GM18951 (cell line): Measurements from ENCODE around the gene TULP4.

ENCODE experiments used
- POLR2A ChIP-seq: IDR thresholded peaks from 4 replicates; pipeline ENCODE4 v1.6.1; 2011; ENCODE audit warnings: mild to moderate bottlenecking; ENCODE audit not compliant: insufficient read length, insufficient read depth; ENCODE audit errors: extremely low read depth
- in situ Hi-C: fragments of 300-500 bp; cut with MboI; formaldehyde crosslinking; loops from one replicate; pipeline ENCODE4 v1.12.0; 2022; ENCODE audit warnings: low sequenced_read_pairs, mixed read lengths, inconsistent platforms; ENCODE audit not compliant: unreplicated experiment

Gene TULP4, protein sequence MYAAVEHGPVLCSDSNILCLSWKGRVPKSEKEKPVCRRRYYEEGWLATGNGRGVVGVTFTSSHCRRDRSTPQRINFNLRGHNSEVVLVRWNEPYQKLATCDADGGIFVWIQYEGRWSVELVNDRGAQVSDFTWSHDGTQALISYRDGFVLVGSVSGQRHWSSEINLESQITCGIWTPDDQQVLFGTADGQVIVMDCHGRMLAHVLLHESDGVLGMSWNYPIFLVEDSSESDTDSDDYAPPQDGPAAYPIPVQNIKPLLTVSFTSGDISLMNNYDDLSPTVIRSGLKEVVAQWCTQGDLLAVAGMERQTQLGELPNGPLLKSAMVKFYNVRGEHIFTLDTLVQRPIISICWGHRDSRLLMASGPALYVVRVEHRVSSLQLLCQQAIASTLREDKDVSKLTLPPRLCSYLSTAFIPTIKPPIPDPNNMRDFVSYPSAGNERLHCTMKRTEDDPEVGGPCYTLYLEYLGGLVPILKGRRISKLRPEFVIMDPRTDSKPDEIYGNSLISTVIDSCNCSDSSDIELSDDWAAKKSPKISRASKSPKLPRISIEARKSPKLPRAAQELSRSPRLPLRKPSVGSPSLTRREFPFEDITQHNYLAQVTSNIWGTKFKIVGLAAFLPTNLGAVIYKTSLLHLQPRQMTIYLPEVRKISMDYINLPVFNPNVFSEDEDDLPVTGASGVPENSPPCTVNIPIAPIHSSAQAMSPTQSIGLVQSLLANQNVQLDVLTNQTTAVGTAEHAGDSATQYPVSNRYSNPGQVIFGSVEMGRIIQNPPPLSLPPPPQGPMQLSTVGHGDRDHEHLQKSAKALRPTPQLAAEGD (N-terminal part only)

DNA sequence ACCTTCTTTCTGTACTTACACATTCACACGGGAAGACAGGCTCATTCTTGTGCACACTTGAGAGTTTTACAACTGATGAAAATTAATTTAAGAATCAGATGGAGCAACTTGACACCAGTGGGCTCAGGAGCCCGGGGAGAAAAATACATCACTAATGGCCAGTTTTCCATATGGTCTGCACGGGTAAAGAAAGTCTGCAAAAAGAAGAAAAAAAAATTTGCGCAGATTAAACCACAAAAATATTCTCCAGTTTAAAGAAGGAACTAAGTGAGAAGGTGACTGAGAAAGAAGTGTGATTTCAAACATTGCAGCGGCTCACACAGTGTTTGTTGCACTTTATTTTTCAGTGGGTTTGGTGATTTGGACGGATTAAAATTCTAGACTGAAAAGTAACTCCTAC, at the start of gene TULP4:
TSS of gene TULP4 (plus strand) at position 301 of the 400 bp plus-strand sequence. CDS start 1,552 bp downstream, outside the sequence.
- in situ Hi-C loops: no loop called here
- TF ChIP-seq POLR2A: no peak

DNA sequence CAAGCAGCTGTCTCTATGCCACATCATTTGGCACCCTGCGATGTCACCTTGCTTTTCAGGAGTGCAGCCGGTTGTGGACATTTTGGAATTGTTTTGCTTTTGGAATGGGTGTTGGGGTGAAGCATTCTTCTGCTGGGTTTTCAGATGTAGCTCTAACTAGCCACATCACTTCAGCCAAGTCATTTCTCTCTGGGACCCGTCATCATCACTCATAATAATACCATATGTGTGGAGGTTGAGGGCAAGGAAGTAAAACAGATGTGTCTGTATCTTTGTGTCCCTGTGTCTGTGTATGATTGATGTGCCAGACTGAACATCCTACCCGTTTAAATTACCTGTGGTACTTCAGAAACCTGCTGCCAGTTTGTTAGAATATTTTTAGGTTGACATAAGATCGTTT, 49.5 kb upstream of the TULP4 start:
- in situ Hi-C loops: no loop called here

DNA sequence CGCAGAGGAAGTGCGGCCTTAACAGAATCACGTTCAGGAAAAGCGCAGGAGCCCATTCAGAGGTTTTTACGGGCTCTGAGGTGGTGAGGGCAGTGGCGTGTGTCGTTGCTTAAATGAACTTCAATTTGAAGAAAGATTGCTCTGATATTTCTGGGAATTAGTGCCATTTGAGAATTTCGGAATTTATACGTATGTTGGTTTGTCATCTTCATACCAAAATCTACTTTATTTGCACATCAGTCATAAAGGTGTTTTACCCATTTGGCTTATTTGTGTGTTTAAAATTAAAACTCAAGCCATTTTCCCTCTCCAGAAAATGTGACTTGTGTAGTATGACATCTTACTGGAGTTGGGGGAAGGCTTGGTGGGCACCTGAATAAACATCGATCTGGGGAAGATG, 48.1 kb upstream of the TULP4 start:
- in situ Hi-C loops: no loop called here
- TF ChIP-seq POLR2A: no peak

More for the DNA sequence above, 49.5 kb upstream of the TULP4 start:
- TF ChIP-seq POLR2A: no peak

DNA sequence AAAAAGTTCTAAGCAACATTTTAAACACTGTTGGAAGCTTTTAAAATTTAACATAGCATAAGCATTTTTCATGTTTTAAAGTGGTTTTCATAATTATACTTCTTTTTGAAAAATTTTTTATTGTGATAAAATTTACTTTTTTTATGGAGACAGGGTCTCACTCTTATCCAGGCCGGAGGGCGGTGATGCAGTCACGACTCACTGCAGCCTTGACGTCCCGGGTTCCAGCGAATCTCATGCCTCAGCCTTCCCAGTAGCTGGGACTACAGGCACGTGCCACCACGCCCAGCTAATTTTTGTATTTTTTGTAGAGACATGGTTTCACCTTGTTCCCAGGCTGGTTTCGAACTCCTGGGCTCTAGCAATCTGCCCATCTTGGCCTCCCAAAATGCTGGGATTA, 46.1 kb upstream of the TULP4 start:
- in situ Hi-C loops: no loop called here
- TF ChIP-seq POLR2A: no peak

DNA sequence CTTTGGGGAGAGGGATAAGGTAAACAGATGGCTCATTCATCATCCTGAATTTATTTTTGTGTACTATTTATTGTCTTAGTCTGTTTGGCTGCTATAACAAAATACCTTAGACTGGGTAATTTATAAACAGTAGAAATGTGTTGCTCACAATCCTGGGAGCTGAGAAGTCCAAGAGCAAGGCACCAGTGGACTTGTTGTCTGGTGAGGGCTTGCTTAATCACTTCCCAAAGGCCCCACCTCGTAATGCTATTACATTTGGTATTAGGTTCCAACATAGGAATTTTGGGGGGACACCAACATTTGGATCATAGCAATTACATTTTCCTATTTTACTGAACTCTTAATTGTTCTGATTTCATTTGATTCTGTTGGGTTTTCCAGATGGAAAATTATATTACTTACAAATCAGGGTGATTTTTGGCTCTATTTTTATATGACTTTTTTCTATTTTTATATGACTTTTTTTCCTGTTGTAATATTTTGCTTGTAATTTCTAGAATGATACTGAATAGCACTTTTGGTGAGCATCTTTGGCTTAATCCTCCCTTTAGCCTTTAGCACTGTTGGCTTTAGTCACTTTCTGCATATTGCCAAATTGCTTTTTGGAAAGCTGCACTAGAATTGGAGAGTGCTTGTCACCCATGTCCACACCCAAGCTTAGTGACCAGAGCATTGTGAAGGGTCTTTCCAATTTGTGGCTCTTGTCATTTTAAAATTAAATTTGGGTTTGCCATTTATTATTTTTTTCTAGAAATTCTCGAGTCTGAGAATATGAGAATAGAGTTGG, 43.7 kb upstream of the TULP4 start:
- TF ChIP-seq POLR2A: no peak
- in situ Hi-C loops: no loop called here

DNA sequence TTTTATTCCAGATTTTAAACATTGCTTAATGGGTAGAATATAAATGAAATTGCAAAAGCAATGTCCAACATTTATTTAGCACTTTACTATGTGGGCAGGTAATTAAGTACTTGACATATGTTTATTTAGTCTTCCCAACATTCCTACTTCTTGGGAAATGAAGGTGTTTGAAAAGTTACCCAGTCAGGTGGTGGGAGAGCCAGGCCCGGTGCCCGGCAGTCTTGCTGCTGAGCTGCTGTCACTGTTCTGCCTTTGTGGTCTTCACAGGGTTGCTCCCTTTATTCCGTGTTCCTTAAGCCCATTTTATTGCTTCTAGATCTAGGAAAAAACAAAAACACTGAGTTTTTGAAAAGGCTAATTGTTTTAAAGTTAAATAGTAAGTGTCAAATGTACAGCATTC, 42.6 kb upstream of the TULP4 start:
- no peak for TF ChIP-seq POLR2A
- in situ Hi-C loops: no loop called here

DNA sequence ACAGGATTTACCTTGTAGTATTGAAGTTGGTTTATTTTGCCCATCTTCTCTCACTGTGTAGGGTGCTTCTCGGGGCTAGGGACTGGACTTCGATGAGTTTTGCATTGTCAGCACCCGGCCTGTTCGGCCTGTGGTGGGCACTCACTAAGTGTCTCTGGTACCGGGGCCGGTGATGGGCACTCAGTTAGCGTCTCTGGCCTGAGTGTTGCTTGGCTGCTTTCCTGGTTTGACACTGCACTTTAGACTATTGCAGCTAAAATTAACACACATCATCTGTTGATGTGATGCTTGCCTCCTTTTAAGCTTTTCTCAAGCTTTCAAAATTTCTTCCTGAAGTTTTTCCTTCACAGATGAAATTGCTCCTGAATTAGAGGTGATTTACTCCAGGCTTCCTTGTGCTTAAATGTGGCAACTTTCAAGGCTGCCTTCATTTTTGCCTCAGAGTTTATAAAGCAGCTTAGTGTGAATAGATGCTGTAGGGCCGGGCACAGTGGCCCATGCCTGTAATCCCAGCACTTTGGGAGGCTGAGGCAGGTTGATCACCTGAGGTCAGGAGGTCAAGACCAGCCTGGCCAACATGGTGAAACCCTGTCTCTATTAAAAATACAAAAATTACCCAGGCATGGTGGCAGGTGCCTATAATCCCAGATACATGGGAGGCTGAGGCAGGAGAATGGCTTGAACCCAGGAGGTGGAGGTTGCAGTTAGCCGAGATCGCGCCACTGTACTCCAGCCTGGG, 41.7 kb upstream of the TULP4 start:
- in situ Hi-C loops: no loop called here
- TF ChIP-seq POLR2A: no peak

DNA sequence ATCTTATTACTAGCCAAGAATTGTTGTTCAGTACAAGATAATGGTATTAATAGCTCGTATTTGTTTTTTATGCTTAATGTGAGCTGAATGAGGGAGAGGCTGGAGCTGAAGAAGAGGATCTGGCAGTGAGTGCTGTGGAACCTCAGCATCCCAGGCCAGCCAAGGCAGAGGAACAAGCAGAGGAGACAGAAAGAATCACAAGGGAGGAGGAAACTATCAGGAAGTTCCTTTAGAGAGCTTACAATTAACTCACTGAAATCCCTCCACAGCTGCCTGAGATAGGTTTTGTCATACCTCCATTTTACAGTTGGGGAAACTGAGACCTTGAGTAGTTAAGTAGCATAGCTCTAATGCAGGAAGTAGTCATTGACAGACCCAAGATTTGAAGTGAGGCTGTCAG, 39.9 kb upstream of the TULP4 start:
- in situ Hi-C loops: no loop called here
- no peak for TF ChIP-seq POLR2A

DNA sequence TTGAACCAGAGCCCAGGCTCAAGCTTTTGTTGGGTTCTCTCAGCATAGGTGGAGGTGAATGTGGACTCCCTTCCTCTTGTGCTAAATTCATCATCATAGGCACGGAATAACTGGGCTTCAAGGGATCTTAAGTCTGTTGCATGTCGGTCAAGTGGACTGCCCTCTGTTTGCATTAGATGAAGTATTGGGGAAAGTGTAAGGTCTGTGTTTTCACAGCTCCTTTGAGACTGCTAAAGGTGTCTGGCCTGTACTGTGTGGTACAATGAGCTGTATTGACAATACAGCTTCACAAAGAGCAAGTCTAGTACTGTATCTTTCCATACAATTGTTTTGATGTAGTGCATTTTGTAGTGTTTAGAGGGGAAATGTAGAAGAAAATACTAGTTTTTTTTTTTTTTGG, 34.3 kb upstream of the TULP4 start:
- in situ Hi-C loops: no loop called here
- no peak for TF ChIP-seq POLR2A

DNA sequence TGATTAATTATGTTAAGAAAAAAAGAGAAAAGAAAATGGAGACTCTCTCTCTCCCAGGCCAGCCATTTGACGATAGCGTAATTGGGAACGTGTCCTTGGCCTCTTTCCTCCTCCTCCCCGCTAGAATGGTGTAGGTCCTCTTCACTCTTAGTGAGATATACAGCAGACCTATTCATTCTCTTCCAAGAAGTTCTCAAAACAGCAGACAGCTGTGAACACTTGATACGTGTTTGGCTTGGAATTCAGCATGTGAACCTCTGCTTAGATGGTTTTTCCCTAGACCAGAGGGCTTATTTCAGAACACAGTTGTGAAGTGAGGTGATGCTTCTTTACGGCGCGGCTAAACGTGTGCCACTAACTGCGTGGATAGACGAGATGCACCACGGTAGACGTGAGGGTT, 32.6 kb upstream of the TULP4 start:
- no peak for TF ChIP-seq POLR2A
- in situ Hi-C loops: no loop called here

DNA sequence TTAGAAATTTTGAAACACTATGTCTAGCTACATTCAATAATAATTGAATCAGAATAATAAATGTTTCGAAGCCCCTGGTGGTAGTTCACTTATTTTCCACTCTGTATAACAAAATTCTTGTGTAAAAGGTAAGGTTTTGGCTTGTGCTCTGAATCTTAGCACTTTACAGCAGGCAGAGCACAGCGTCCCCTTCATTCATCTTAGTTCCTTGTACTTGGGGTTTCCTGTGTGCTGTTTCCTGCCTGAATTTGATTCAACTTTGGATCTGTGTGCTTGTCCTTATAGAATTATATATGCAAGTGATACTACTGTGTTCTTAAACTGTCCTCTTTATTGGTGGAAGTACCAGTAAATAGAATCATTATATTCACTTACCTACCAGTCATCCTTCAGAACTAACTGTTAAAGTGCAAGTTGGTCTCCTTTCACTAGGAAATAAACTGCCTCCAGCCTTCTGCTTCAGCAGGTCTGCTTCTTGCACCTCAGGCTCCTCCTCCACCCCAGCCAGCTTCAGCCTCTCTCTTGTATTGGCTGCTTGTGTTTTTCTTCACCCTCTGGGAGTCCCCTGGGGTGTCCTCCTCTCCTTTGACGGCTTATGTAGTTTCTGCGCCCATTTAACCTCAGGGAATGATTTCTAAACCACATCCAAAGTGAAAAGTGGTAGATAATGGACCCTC, 28.8 kb upstream of the TULP4 start:
- in situ Hi-C loops: no loop called here
- no peak for TF ChIP-seq POLR2A
